NCI-H774 (cell line): ENCODE data around the gene SLC2A5.
"Not testable (repeated sequence)": the region's sequence is repeated elsewhere in the genome, so short reads cannot be mapped to it uniquely, and the experiment has no call there.

Source experiments
- DNase-seq: peaks from one replicate; lab custom pipeline; 2025; lab: John Stamatoyannopoulos, UW

The SLC2A5 gene

GRCh38 chr1:9035226-9035625, 34.2 kb downstream of the SLC2A5 start:
- no peak for DNase-seq

GRCh38 chr1:9033363-9033762, 36.1 kb downstream of the SLC2A5 start:
- DNase-seq: no peak

GRCh38 chr1:9031484-9032259, 37.8 kb downstream of the SLC2A5 start:
- no peak for DNase-seq

GRCh38 chr1:9031077-9031476, 38.4 kb downstream of the SLC2A5 start:
- not testable (repeated sequence) for DNase-seq

- DNase-seq: no peak
Observed at GRCh38 chr1:9028921-9029705, 40.3 kb downstream of the SLC2A5 start.

GRCh38 chr1:9027307-9027706, 42.1 kb downstream of the SLC2A5 start:
- no peak for DNase-seq

GRCh38 chr1:9025449-9025848, 44.0 kb downstream of the SLC2A5 start:
- DNase-seq: peak; percentile 3

- DNase-seq: no peak
Observed at GRCh38 chr1:9024837-9025236, 44.6 kb downstream of the SLC2A5 start.

- DNase-seq: no peak
Observed at GRCh38 chr1:9022773-9023172, 46.7 kb downstream of the SLC2A5 start.

- not testable (repeated sequence) for DNase-seq
Observed at GRCh38 chr1:9022026-9022738, 47.3 kb downstream of the SLC2A5 start.

GRCh38 chr1:9020305-9020704, 49.1 kb downstream of the SLC2A5 start:
- DNase-seq: no peak

- no peak for DNase-seq
Observed at GRCh38 chr1:9019896-9020295, 49.5 kb downstream of the SLC2A5 start.

GRCh38 chr1:9018333-9018732, 51.1 kb downstream of the SLC2A5 start:
- DNase-seq: no peak

- DNase-seq: no peak
Observed at GRCh38 chr1:9016455-9016854, 53.0 kb downstream of the SLC2A5 start.

- DNase-seq: no peak
Observed at GRCh38 chr1:9014475-9015375, 54.7 kb downstream of the SLC2A5 start.

- DNase-seq: no peak
Observed at GRCh38 chr1:9013819-9014218, 55.6 kb downstream of the SLC2A5 start.

GRCh38 chr1:9010781-9011323, 58.6 kb downstream of the SLC2A5 start:
- no peak for DNase-seq

GRCh38 chr1:9009438-9010370, 59.7 kb downstream of the SLC2A5 start:
- no peak for DNase-seq

- DNase-seq: no peak
Observed at GRCh38 chr1:9008236-9008635, 61.2 kb downstream of the SLC2A5 start.

GRCh38 chr1:9006956-9007615, 62.3 kb downstream of the SLC2A5 start:
- no peak for DNase-seq
